ENCODE measurements around the gene MGMT.

DNA sequence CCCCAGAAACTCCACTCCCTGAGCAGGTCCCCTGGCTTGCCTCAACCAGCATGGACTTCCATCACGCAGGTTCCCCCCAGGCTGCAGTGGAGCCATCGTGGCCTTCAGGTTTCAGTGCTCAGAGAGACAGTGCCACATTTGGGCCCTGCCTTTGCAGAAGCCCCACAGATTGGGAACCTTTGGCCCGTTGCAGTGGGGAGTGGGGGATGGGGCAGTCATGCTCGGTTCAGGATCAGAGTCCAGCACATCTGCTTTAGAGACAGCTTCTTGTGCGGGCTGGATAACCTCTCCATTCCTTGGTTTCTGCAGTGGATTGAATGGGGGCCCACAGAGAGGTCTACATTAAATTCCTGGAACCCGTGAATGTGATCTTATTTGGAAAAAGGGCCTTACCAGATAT is 313.2 kb downstream of the MGMT start:
- TF ChIP-seq CTCF (IDR thresholded peaks at IDR 0.05) = no peak
- TF ChIP-seq POLR2AphosphoS5 (IDR thresholded peaks at IDR 0.05) = no peak
- TF ChIP-seq POLR2A (IDR thresholded peaks at IDR 0.05) = no peak
